NT2/D1 (cell line): ENCODE data around the gene COLEC11.
"Not testable (repeated sequence)": the region's sequence is repeated elsewhere in the genome, so short reads cannot be mapped to it uniquely, and the experiment has no call there.

Experiments used
- DNase-seq: peaks from one replicate; pipeline ENCODE4 v3.0.0-alpha.2; 2011; ENCODE audit warnings: low read depth, low spot score
- H3K27me3 ChIP-seq: 2 replicates; pipeline ENCODE4 v1.6.0; 2011; ENCODE audit warnings: mild to moderate bottlenecking; ENCODE audit not compliant: insufficient read length, insufficient read depth
- H3K36me3 ChIP-seq: 2 replicates; pipeline ENCODE4 v1.6.1; 2011; ENCODE audit warnings: mild to moderate bottlenecking, low read length, mixed read lengths; ENCODE audit not compliant: insufficient read depth, insufficient read length
- H3K4me1 ChIP-seq: 2 replicates; pipeline ENCODE4 v1.5.1; 2011; ENCODE audit not compliant: insufficient read depth, insufficient read length
- H3K4me3 ChIP-seq: 2 replicates; pipeline ENCODE4 v1.5.1; 2011; ENCODE audit warnings: low read depth; ENCODE audit not compliant: insufficient read length
- H3K9ac ChIP-seq: 2 replicates; pipeline ENCODE4 v1.6.0; 2011; ENCODE audit warnings: low read depth; ENCODE audit not compliant: insufficient read length
- H3K9me3 ChIP-seq: 2 replicates; pipeline ENCODE4 v1.5.1; 2011; ENCODE audit warnings: mild to moderate bottlenecking, low read length; ENCODE audit not compliant: insufficient read depth
- SUZ12 ChIP-seq: IDR thresholded peaks from 2 replicates; pipeline ENCODE4 v1.6.1; 2011; ENCODE audit not compliant: insufficient read length, insufficient read depth; ENCODE audit errors: extremely low read depth
- YY1 ChIP-seq: IDR thresholded peaks from 2 replicates; pipeline ENCODE4 v1.6.1; 2011; ENCODE audit not compliant: insufficient read length, insufficient read depth
- ZNF274 ChIP-seq: IDR thresholded peaks from 2 replicates; pipeline ENCODE4 v1.6.1; 2011; ENCODE audit warnings: mild to moderate bottlenecking, low read depth, low read length

COLEC11 gene

GRCh38 chr2:3603536-3604206 is 8.8 kb downstream of the COLEC11 start:
- no peak for DNase-seq
- H3K36me3 ChIP-seq: no peaks in the 10 kb centered on the region
- H3K9me3 ChIP-seq: no peaks in the 10 kb centered on the region
- no peak overlapping the region for H3K4me3 ChIP-seq
- TF ChIP-seq SUZ12 (no peak), YY1 (no peak), ZNF274 (no peak)
- no peaks in the 10 kb centered on the region for H3K27me3 ChIP-seq
- no peak overlapping the region for H3K9ac ChIP-seq
- no peaks in the 10 kb centered on the region for H3K4me1 ChIP-seq

GRCh38 chr2:3604207-3604877 is 9.4 kb downstream of the COLEC11 start:
- Histone ChIP-seq H3K4me1 (no peaks in the 10 kb centered on the region), H3K27me3 (no peaks in the 10 kb centered on the region), H3K9ac (peak overlapping the region; percentile 10), H3K9me3 (no peaks in the 10 kb centered on the region), H3K36me3 (no peaks in the 10 kb centered on the region), H3K4me3 (no peak overlapping the region)
- TF ChIP-seq SUZ12: no peak
- TF ChIP-seq YY1: no peak
- no peak for TF ChIP-seq ZNF274
- no peak for DNase-seq

GRCh38 chr2:3604991-3605961 is 10.4 kb downstream of the COLEC11 start:
- H3K9ac ChIP-seq: no peak overlapping the region
- no peaks in the 10 kb centered on the region for H3K36me3 ChIP-seq
- DNase-seq: no peak
- H3K4me1 ChIP-seq: no peaks in the 10 kb centered on the region
- no peak overlapping the region for H3K4me3 ChIP-seq
- H3K9me3 ChIP-seq: no peaks in the 10 kb centered on the region
- H3K27me3 ChIP-seq: no peaks in the 10 kb centered on the region
- TF ChIP-seq ZNF274 (no peak), SUZ12 (no peak), YY1 (no peak)

GRCh38 chr2:3606028-3606369 is 11.1 kb downstream of the COLEC11 start:
- Histone ChIP-seq H3K27me3 (no peaks in the 10 kb centered on the region), H3K4me3 (no peak overlapping the region), H3K36me3 (no peaks in the 10 kb centered on the region), H3K9me3 (no peaks in the 10 kb centered on the region), H3K4me1 (no peaks in the 10 kb centered on the region), H3K9ac (no peak overlapping the region)
- DNase-seq: no peak
- TF ChIP-seq SUZ12: no peak
- TF ChIP-seq YY1: no peak
- TF ChIP-seq ZNF274: no peak

- H3K9me3 ChIP-seq: no peaks in the 10 kb centered on the region
- no peaks in the 10 kb centered on the region for H3K27me3 ChIP-seq
- DNase-seq: no peak
- H3K9ac ChIP-seq: no peak overlapping the region
- H3K4me3 ChIP-seq: no peak overlapping the region
- H3K4me1 ChIP-seq: no peaks in the 10 kb centered on the region
- no peaks in the 10 kb centered on the region for H3K36me3 ChIP-seq
- TF ChIP-seq ZNF274 (no peak), YY1 (no peak), SUZ12 (no peak)
These were observed 11.7 kb downstream of the COLEC11 start for GRCh38 chr2:3606370-3607201.

GRCh38 chr2:3608373-3609278 is 13.7 kb downstream of the COLEC11 start:
- DNase-seq: no peak

GRCh38 chr2:3609279-3609673 is 14.4 kb downstream of the COLEC11 start:
- H3K36me3 ChIP-seq, H3K9me3 ChIP-seq, DNase-seq, H3K27me3 ChIP-seq, H3K4me3 ChIP-seq, H3K9ac ChIP-seq, H3K4me1 ChIP-seq: not testable (repeated sequence)

More at GRCh38 chr2:3608373-3609278, 13.7 kb downstream of the COLEC11 start:
- Histone ChIP-seq H3K36me3 (no peaks in the 10 kb centered on the region), H3K9ac (no peak overlapping the region), H3K4me1 (no peaks in the 10 kb centered on the region), H3K9me3 (no peaks in the 10 kb centered on the region), H3K4me3 (no peak overlapping the region), H3K27me3 (no peaks in the 10 kb centered on the region)
- no peak for TF ChIP-seq SUZ12
- no peak for TF ChIP-seq ZNF274
- TF ChIP-seq YY1: no peak
